Measurements from ENCODE around the gene MAN1C1.

GRCh38 chr1:25718732-25719131 lies 102.1 kb downstream of the MAN1C1 start:
- TF ChIP-seq ARHGAP35 (IDR thresholded peaks at IDR 0.05; ENCODE audit: partially characterized antibody) (no peak), TRIM28 (IDR thresholded peaks at IDR 0.05) (no peak)
